GM21526 (cell line): ENCODE measurements around the gene CLPTM1L.
"Not testable (repeated sequence)": the region's sequence is repeated elsewhere in the genome, so short reads cannot be mapped to it uniquely, and the experiment has no call there.

ENCODE experiments used
- ATAC-seq: cut with Tn5 transposase; IDR thresholded peaks from one replicate; pipeline ENCODE4 v1.9.1; 2021; ENCODE audit warnings: moderate library complexity; ENCODE audit not compliant: unreplicated experiment, low FRiP score

CLPTM1L gene

DNA sequence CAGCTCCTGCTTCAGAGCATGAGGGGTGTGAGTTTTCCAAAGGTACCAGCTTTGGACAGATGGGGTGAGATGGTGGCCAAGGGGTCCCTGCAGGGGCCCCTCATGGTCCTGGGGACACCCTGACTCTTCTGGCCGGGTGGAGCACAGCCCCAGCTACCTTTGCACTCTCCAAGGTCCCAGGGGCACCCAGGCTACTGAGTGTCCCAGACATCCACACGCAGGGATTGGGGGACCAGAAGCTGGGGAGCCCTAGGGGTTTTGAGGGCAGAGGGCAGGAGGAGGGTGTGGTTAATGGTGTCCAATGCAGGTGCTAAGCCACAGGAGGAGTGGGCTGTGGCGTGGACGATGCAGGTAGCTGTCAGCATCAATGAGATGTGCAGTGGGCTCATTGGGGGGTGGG is 16.0 kb upstream of the CLPTM1L start:
- no peak for ATAC-seq

DNA sequence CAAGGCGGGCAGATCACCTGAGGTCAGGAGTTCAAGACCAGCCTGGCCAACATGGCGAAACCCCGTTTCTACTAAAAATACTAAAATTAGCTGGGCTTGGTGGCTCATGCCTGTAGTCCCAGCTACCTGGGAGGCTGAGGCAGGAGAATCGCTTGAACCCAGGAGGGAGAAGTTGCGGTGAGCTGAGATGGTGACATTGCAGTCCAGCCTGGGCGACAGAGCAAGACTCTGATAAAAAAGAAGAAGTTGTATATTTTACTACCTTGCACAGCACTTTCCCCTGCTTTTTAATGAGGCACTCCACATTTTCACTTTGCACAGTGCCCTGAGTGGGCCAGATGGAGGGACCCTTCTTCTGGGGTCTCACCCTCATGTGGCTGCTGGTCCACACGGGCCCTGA is 15.5 kb upstream of the CLPTM1L start:
- not testable (repeated sequence) for ATAC-seq

DNA sequence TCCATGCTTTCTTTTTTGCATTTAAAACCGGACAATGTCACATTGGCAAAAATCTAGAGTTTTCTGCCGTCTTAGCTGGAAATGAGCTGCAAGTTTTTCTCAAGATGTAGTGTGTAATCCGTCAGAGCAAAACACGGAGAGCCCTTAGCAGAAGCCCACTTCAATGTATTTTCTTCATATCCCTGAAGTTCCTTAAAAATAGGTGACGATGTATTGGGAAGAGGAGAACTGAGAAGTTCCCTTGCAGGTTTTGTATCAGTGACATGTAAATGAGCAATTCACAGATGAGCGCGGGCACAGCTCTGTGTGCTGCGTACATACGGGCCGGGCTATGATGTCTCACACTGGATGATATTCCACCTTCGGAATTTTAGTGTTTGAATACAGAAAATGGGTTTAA is 14.8 kb upstream of the CLPTM1L start:
- no peak for ATAC-seq

DNA sequence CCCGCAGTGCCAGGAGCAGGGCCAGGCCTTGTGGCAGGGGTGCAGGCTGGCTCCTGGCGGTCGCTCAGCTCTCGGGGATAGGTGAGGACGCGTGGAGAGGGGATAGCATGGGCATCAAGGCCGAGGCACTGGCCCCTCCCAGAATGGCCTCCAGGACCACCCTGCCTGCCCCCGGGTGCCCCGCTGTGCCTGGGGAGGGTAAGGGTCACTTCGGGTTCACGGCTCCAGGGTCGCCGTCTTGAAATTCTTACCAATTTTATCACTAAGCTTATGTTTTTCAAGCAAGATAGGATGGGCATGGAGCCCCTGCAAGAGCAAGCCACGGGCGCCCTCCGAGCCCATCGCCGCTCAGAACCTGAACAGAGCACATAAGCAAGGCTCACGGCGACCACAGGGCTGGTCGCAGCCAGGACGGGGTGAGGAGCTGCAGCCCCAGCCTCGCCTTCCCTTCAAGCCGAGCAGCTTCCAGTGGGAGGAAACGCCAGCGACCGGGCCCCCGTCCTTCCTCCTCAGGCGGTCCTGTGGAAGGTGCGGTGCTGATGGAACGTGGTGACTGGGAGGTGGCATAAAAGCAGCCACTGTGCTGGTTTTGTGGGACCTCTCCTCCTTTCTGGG is 14.2 kb upstream of the CLPTM1L start:
- ATAC-seq, result no peak

DNA sequence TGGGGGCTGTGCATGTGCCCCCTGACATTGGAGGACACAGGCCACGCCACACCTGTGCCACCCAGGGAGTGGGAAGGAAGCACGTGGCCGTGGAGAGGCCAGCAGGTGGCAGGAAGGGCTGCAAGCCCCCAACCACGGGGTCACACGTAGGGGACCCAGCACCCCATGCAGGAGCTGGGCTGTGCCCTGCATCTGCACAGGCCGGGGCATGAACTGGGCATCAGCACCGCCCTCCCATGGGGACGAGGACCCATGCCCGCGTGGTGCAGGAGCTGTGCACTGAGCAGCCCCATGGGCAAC is 13.8 kb upstream of the CLPTM1L start:
- ATAC-seq, result no peak

DNA sequence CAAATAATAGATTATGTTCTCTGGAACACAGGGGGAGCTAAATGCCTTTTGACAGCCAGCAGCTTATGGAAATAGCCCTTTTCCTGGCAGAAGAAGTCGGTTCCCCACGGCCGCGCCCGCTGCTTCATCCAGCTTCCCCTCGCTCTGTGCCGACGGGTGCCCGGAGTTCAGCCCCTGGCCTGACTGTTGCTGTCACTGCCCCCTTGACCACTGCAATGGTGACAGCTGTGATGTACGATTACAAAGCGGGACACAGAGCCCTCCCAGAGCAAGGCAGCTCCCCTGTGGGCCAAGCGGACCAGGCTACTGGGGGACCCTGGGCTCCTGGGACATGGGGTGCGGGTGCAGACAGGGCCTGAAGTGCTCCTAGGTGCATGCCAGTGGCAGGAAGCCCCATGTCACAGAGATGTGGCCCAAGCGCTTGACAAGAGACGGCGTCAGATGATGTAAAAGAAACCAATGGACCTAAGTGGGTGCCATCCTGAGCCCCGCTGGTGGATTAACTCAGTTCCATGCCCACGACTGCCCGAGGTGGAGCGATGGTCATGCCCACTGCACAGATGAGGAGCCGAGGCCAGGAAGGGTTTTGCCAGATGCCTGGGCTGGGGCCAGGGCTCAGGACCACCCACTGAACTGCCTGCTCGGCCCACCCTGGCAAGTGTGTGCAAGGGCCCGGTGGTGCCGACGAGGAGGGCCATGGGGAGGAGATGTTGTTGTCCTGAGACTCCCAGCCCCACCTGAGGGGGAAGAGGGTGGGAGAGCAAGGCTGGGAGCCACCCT is 13.2 kb upstream of the CLPTM1L start:
- no peak for ATAC-seq

DNA sequence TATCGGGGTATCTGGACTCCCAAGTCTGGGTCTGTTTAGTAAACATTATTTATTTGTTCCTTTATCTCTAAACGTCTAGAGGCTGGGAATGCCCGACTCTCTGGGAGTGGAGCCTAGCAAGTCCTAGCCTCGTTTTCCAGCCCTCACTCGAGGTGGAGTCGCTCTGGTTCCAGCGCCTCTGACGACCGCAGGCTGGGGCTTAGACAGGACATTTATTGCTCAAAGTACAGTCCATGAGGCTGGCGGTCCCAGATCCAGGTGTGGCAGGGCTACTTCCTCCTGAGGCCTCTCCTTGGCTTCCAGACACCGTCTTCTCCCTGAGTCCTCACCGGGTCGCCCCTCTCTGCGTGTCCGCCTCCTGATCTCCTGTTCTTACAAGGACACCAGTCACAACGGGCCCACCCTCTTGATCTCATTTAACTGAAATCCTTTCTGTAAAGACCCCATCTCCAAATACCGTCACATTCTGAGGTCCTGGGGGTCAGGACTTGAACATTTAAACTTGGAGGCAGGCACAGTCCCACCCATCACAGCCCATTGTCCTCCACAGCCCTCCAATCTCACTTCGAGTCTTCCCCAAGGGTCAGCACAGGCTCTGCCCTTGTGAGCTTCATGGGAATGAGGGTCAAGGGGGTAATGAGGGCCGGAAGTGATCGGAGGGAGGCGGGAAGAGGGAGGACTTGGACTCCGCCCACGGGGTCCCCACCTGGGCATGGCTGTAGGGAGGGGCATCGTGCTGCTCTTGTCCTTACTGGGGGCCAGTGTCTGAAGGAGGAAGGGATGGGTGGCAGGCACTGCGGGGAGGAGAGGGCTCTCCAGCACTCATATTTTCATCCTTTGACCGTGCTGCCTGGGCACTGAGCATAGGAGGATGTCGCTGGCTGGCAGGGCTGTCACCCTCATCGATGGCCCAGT is 12.2 kb upstream of the CLPTM1L start:
- ATAC-seq, result no peak

DNA sequence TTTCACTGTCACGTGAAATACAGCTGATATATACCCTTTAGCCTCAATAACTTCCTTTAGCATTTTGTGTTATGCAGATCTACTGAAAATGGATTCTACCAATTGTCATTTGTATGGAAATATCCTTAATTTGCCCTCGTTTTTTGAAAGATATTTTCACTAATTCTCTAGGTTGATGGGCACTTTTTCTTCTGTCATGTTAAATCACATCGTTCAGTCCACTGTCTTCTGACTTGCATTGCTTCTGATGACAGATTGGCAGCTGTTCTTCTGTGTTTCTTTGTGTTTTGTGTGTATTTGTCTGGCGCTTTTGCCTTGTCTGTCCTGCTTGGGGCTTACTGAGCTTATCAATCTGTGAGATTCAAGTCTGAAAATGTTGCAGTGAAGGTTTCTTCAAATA is 9.7 kb upstream of the CLPTM1L start:
- no peak for ATAC-seq

DNA sequence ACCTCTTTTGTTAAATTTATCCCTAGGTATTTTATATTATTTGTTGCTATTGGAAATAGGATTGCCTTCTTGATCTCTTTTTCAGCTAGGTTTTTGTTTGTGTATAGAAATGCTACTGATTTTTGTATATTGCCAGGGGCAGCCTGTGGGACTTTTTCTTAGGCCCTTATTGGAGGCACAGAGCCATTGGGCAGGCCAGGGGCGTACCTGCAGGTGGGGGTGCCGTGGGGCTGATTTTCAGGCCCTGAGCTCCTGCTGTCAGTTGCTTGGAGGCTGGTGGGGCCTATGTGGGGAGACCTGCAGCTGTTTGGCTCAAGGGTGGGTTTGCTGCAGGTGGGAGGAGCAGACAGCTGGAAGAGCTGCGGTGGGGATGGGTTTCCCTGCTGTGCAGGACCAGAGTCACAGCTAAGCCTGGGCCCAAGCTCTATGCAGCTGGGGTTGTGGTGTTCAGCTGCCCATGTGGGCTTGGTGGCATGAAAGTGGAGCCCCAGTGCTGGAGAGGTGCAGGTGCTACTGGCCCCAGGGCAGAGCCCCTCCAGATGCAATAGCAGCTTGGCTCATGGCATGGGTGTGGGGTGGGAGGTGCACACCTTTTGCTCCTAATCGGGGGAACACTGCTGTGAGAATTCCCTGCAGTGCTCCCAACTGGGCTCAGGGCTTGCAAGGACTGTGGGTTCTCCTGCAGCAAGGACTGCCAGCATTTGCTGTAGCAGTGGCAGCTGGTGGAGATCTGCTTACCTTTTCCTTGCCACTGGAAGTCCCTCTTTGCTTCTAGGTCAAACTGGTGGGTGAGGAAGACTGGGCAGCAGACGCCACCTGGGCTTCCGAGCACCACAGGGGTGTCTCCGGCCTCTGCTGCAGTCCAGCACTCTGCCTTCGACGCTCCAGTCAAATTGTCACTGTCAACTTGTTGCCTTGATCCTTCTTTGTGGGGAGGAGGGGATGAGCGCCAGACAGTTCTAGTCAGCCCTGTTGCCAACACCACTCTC is 7.6 kb upstream of the CLPTM1L start:
- no peak for ATAC-seq

DNA sequence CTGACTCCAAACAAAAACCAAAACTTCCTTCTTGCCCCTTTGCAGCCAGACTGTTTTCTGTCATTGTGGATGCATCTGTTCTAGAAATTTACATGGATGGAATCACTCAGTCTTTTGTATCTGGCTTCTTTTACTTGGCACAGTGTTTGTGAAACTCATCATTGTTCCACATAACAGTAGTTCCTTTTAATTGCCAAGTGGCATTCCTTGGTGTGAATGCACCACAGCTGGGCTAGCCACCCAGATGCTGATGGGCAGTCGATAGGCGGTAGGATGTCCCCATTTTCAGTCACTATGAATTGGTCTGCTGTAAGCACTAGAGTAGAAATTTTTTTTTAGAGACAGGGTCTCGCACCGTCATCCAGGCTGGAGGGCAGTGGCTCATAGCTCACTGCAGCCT is 6.3 kb upstream of the CLPTM1L start:
- ATAC-seq, result no peak

DNA sequence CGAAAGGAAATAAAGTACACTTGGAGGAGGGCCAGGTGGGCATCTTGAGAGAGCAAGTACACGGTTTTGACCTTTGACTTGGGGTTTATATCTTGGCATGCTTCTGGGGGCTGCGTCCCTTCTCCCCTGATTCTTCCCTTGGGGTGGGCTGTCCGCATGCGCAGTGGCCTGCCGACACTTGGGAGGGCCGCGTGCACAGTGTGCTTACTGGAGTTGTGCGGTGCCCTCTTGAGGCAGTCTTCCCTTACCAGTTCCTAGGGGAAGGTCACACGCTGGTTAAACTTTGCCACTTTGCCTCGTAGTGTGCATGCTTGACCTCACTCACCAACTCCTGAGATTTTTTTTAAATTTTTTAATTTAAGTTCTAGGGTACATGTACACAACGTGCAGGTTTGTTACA is 4.3 kb upstream of the CLPTM1L start:
- ATAC-seq, result no peak

DNA sequence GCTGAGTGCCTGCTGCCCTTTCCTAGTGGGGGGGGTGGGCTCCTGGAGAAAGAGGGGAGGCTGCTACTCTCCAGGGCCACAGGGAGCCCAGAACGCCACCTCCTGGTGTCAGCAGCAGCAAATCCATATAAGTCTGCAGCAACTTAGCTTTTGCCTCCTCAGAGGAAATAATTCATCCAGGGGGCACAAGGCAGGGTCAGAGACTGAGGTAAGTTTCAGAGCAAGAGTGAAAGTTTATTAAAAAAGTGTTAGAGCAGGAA is 4.0 kb upstream of the CLPTM1L start:
- ATAC-seq, result no peak

DNA sequence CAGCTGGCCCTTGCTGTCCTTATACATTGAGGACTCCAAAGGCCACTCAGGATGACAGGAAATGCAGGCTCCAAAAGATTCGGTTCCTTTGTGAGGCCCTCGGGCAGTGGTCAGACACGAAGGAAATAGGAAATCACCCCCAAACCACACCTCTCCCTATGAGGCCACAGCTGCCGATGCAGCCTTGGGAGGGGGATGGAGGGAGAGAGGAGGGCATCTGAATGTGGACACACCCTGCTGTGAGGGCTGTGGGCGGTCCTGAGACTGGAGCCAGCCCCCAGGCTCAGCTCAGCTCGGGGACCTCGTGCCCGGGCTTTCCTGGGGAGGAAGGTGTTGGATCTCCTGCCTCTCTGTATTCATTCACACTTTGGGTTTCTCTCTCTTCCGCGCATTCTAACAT is 2.7 kb upstream of the CLPTM1L start:
- no peak for ATAC-seq

DNA sequence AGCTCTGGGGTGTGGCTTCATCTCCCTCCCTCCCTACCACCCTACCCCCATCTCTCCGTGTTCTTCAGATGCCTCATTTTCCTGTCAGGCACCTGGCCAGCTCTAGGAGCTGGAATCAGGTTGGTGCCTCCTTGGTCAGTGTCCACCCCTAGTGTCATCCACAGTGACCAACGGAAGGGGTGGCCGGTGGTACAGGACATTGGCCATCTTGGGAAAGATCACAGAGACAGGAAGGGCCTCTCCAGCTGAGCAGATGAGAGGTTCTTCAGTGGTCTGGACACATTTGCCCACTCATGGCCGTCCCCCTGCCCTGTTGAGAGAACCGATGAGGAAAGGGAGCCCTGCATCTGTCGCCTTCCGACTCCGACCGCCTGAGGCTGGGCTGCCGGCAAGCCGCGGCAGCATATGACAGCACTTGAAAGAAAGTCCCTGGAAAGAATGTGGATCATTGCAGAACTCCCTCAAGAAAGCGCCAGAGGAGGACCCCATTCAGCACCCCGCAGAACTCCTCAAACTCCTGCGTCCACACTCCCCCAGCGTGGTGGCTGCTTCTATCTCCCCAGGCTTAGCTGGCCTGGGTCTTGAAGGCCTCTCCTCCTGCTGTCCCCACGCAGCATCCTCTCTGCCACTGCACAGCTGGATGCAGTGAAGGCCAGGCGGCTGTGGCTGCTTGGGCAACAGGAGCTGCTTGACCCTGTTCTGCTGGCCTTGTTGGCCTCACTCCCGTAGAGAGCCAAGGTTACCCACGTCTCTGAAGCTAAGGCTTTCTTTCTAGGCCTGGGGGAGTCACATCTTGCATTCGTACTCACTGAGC is 1.9 kb upstream of the CLPTM1L start:
- no peak for ATAC-seq

DNA sequence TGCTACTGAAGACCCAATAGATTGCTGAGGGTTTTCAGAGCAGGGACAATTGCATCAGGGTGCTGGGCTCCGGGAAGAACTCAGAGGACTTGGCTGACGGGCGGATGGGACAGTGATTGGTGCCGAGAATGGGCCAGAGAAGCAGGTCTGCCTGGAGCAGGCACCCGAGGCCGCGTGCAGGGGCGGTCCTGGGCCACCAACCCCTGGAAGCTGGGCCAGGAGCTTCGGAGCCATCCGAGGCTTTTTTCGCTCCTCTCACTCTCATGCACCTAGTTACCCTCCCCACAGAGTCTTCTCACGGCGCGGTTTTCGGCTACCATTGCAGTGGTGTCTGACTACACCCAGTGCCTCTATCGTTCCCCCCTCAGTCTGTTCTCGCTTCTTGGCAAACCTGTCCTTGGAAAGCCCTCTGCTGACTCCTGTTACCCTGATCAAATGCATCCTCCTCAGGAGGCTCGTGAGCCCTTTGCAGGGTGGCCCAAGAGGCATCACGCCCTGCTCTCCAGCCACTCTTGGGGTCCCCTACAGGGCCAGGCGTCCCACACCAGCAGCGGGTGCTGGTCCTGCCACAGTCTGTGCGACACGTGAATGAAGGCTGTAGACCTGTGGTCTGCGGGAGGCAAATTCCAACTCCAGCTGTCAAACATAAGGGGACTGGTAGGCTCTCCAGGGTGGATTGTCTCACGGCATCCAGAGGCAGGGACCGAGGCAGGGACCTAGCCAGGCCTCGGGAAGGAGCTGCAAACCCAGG is 1.2 kb upstream of the CLPTM1L start:
- no peak for ATAC-seq

DNA sequence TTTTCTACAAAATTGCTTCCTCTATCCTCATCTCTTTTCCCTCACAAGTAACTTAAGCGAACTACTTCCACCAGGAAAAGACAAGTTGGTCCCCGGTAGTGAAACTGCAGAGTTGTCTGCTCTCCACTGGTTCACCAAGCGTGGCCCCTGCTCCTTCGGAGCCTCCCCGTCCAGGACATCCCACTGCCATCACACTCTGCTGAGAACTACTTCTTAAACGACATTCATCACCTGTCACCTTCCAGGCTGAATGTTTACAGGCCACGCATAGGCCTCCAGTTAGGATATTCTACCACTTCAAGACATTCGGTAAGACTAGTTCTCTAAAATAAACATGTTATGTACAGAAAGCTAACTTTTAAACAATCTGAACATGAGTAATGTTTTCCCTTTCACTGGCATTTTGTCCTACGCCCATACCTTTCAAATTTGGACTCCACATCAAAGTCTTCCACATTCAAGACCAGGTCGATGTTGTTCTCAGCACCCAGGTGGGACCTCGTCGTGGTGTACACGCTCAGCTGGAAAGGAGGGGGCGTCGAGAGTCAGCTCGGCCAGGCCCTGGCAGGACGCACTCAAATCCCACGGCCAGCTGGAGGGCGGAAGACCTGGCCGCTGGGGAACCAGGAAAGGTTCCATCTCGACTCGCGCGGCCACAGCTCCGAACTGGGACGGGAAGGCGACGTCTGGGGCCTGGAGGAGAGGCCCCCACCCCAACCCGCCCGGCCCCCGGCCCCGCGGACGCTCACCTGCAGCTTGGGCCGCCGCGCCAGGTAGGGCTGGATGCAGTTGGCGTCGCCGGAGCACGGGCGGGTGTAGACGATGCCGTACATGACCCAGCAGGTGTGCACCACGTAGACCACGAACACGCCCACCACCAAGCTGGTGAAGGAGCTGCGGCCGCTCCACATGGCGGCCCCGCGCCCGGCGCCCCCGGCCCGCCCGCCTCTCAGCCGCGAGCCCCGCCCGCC is 683 bp downstream of the CLPTM1L start:
- peak; percentile 12 for ATAC-seq

DNA sequence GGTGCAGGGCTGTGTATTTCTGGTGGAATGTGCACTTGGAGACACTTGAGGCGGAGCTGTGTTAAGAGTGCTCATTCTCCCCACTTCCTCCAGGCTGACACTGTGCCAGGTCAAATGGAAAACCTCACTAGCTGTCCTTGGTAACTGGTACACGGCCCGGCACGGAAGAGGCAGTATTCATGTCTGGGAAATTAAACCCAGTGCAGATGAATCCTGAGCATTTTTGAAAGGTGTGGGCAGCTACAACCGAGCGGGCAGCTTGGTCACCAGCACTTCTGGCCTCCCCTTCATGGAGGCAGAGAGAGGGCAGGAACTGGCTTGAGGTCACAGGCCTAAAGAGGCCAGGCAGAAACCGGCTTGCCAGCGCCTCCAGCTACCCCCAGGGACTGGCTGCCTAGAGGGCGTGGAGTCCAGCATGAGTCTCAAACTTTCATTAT is 1.6 kb downstream of the CLPTM1L start:
- no peak for ATAC-seq

DNA sequence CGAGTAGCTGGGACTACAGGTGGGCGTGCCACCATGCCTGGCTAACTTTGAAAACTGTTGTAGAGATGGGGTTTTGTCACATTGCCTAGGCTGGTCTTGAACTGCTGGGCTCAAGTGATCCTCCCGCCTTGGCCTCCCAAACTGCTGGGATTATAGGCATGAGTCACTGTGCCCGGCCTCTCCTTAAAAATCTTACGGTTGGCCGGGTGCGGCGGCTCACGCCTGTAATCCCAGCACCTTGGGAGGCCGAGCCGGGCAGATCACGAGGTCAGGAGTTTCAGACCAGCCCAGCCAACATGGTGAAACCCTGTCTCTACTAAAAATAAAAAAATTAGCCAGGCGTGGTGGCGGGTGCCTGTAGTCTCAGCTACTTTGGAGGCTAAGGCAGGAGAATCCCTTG is 2.2 kb downstream of the CLPTM1L start:
- not testable (repeated sequence) for ATAC-seq
